Measurements from ENCODE around the gene DPP10.

GRCh38 chr2:114495046-114495445 lies 52.6 kb downstream of the DPP10 start:
- TF ChIP-seq CTCF (IDR thresholded peaks at IDR 0.05) (no peak), POLR2A (IDR thresholded peaks at IDR 0.05) (no peak)
